ENCODE data around the gene HPSE2. TPM values are rescaled to one million over a fixed set of nuclear protein-coding genes. Genes with fewer than 3 reads are reported as not detected.
A peak's percentile ranks its signal among the peaks of the same experiment; 100 is the strongest.

The HPSE2 gene
- total and polyA plus RNA-seq, 2 of the 13 experiments (the other 11 are each of a cell fraction or from before 2014, with no cell fraction given), result 0.01 TPM; not detected in 1

- no peak for TF ChIP-seq ZNF646 (CRISPR knock-in tag; IDR thresholded peaks at IDR 0.05)
- peak; percentile 47 for TF ChIP-seq U2AF1 (optimal IDR thresholded peaks at IDR 0.05; ENCODE audit: low read depth, low read length)
- TF ChIP-seq KDM2A (CRISPR knock-in tag; IDR thresholded peaks at IDR 0.05; ENCODE audit: borderline replicate concordance, low read depth), result peak; percentile 95
- TF ChIP-seq ZBTB38 (CRISPR knock-in tag; IDR thresholded peaks at IDR 0.05), result no peak; the same call in 1 of the 2 replicates
- peak; percentile 71 for TF ChIP-seq RBM39 (IDR thresholded peaks at IDR 0.05; ENCODE audit: low read depth, low read length, poor library complexity, severe bottlenecking)
- peak; percentile 66; the same call in 1 of the 2 replicates for TF ChIP-seq ZNF317 (CRISPR knock-in tag; IDR thresholded peaks at IDR 0.05)
- peak; percentile 88; the same call in 1 of the 2 replicates for TF ChIP-seq ZNF746 (CRISPR knock-in tag; IDR thresholded peaks at IDR 0.05)
- no peak for TF ChIP-seq MBD4 (IDR thresholded peaks at IDR 0.05; ENCODE audit: borderline replicate concordance, low read length)
- TF ChIP-seq ZSCAN20 (CRISPR knock-in tag; IDR thresholded peaks at IDR 0.05; ENCODE audit: borderline replicate concordance), result 0 out of 2 replicates have a peak, but pooled peaks have one; percentile 63
- no peak; the same call in 1 of the 2 replicates for TF ChIP-seq CREBL2 (CRISPR knock-in tag; IDR thresholded peaks at IDR 0.05; ENCODE audit: borderline replicate concordance)
- TF ChIP-seq ZNF607 (CRISPR knock-in tag; IDR thresholded peaks at IDR 0.05; ENCODE audit: borderline replicate concordance), result peak; percentile 38; the same call in 1 of the 2 replicates
- TF ChIP-seq PTBP1 (IDR thresholded peaks at IDR 0.05; ENCODE audit: low read depth, low read length, poor library complexity, severe bottlenecking), result peak; percentile 38
- peak; percentile 80 for TF ChIP-seq ZNF331 (CRISPR knock-in tag; IDR thresholded peaks at IDR 0.05)
- TF ChIP-seq ASH2L (IDR thresholded peaks at IDR 0.05; ENCODE audit: insufficient read length, low read depth, low read length), result peak; percentile 43
- no peak for TF ChIP-seq SP2 (CRISPR knock-in tag; IDR thresholded peaks at IDR 0.05)
- peak; percentile 64 for TF ChIP-seq HOXA3 (CRISPR knock-in tag; IDR thresholded peaks at IDR 0.05)
- no peak for TF ChIP-seq CREM (IDR thresholded peaks at IDR 0.05)
- TF ChIP-seq CREM (CRISPR knock-in tag; IDR thresholded peaks at IDR 0.05), result no peak
- no peak for TF ChIP-seq LRRFIP1 (CRISPR knock-in tag; conservative IDR thresholded peaks at IDR 0.05)
- no peak for TF ChIP-seq ZNF253 (CRISPR knock-in tag; IDR thresholded peaks at IDR 0.05; ENCODE audit: borderline replicate concordance)
These were observed 820.5 kb downstream of the HPSE2 start, which contains the start of gene PYROXD2 (continued) for GRCh38 chr10:98414932-98415730.
